Measurements from ENCODE around the gene HSPA4.

DNA sequence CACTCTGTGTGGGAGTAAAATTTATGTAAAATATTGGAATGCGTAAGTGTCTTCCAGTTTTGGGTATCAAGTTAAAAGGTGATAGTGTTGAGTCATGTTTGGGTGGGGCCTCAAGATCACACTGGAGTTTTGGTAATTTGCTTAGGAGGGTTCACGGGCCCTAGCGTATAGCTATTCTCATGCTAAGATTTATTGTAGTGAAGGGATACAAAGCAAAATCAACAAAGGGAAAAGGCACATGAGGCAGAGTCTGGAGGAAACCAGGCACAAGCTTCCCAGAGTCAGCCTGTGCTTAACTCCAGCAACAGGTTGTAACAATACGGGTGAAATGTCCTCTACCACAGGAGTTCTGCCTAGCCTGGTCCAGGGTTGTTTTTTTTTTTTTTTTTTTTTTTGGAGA is 20.2 kb downstream of the HSPA4 start:
- TF ChIP-seq, protein P1, sequence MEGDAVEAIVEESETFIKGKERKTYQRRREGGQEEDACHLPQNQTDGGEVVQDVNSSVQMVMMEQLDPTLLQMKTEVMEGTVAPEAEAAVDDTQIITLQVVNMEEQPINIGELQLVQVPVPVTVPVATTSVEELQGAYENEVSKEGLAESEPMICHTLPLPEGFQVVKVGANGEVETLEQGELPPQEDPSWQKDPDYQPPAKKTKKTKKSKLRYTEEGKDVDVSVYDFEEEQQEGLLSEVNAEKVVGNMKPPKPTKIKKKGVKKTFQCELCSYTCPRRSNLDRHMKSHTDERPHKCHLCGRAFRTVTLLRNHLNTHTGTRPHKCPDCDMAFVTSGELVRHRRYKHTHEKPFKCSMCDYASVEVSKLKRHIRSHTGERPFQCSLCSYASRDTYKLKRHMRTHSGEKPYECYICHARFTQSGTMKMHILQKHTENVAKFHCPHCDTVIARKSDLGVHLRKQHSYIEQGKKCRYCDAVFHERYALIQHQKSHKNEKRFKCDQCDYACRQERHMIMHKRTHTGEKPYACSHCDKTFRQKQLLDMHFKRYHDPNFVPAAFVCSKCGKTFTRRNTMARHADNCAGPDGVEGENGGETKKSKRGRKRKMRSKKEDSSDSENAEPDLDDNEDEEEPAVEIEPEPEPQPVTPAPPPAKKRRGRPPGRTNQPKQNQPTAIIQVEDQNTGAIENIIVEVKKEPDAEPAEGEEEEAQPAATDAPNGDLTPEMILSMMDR (IDR thresholded peaks at IDR 0.05; ENCODE audit: poor library complexity, severe bottlenecking), result no peak
- TF ChIP-seq, protein P2, sequence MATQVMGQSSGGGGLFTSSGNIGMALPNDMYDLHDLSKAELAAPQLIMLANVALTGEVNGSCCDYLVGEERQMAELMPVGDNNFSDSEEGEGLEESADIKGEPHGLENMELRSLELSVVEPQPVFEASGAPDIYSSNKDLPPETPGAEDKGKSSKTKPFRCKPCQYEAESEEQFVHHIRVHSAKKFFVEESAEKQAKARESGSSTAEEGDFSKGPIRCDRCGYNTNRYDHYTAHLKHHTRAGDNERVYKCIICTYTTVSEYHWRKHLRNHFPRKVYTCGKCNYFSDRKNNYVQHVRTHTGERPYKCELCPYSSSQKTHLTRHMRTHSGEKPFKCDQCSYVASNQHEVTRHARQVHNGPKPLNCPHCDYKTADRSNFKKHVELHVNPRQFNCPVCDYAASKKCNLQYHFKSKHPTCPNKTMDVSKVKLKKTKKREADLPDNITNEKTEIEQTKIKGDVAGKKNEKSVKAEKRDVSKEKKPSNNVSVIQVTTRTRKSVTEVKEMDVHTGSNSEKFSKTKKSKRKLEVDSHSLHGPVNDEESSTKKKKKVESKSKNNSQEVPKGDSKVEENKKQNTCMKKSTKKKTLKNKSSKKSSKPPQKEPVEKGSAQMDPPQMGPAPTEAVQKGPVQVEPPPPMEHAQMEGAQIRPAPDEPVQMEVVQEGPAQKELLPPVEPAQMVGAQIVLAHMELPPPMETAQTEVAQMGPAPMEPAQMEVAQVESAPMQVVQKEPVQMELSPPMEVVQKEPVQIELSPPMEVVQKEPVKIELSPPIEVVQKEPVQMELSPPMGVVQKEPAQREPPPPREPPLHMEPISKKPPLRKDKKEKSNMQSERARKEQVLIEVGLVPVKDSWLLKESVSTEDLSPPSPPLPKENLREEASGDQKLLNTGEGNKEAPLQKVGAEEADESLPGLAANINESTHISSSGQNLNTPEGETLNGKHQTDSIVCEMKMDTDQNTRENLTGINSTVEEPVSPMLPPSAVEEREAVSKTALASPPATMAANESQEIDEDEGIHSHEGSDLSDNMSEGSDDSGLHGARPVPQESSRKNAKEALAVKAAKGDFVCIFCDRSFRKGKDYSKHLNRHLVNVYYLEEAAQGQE (IDR thresholded peaks at IDR 0.05; ENCODE audit: borderline replicate concordance), result no peak

All from neural cell (in vitro differentiated cells).